HG02981 (cell line): Measurements from ENCODE around the gene KLK1.
"Not testable (repeated sequence)": the region's sequence is repeated elsewhere in the genome, so short reads cannot be mapped to it uniquely, and the experiment has no call there.

Experiments
- ATAC-seq: cut with Tn5 transposase; IDR thresholded peaks from one replicate; pipeline ENCODE4 v1.9.1; 2021; ENCODE audit warnings: mild to moderate bottlenecking, moderate library complexity; ENCODE audit not compliant: unreplicated experiment

The KLK1 gene

DNA sequence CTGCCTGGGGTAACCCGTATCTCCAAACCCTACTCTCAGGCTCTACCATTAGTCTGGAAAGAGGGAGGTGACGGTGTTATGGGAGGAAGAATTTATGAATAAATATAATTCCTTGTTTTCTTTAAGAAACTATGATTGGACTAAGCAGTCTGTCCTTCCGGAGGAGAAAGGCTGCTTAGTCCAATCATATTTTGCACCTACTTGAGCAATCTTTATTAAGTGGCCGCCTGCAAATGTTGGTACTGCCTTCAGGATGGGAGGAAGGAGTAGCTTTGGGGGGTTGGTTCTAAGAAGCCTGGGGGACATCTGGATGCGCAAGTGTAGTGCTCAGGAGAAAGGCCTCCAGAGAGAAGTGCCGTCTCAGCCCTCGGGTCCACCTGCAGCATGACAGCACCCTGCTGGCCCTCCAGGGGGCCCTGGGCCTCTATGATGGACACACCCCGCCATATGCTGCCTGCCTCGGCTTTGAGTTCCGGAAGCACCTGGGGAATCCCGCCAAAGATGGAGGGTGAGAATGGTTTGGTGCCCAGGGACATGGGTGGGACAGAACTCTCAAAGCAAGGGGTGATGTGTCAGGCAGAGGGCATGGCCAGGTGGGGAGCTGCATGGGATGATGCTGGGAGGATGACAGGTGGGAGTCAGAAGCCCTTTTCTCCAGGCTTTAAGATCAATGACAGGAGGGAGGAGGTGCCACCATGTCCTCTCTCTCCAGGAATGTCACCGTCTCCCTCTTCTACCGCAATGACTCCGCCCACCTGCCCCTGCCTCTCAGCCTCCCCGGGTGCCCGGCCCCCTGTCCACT lies 29.3 kb downstream of the KLK1 start:
- ATAC-seq = no peak

GRCh38 chr19:50793558-50794065 lies 30.0 kb downstream of the KLK1 start:
- ATAC-seq = no peak

GRCh38 chr19:50792272-50793250 lies 31.0 kb downstream of the KLK1 start:
- ATAC-seq = no peak

DNA sequence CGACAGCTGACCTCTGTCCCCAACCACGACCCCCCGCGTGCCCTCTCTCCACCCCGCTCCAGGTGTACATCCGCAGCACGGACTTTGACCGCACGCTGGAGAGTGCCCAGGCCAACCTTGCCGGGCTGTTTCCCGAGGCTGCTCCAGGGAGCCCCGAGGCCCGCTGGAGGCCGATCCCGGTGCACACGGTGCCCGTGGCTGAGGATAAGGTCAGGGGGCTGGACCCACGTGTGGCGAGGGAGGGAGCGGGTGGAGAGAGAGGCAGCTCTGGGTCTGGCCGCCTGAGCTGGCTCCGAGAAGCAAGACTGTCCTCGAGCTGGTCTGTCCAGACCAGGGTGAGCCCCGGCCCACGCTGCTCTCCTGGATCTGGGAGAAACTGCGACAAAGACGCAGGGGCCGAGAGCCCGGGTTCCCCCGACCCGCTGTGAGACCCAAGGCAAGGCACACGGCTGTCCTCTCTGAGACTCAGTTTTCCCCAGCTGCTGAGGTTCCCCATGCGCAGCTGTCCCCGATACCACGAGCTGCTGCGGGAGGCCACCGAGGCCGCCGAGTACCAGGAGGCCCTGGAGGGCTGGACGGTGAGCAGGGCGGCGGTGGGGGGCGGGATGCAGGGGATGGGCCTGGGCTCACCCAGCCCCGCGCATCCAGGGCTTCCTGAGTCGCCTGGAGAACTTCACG lies 31.9 kb downstream of the KLK1 start:
- ATAC-seq = no peak

DNA sequence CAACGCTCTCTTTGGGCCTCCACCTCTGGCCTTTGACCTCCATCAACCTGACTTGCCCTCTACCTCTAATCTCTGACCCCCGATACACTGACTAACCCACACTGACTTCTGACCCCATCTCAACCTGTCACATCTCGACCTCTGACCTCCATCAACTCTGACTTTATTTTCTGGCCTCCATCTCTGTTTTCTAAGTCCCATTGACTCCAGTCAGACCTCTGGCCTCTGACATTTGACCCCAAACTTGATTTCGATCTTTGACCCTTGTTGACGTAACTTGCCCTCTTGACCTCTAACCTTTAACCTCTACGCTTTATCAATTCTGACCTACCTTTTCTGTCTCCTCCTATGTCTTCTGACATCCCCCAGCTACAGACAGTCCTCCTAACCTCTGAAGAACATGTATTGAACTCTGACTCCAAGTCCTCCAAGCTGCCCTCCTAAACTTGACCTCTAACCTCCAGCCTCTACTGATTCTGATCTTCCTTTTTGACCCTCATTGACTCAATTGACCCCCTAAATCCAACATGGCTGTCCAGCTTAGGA lies 32.6 kb downstream of the KLK1 start:
- ATAC-seq = no peak

GRCh38 chr19:50790396-50790795 lies 33.2 kb downstream of the KLK1 start, which contains the start of gene ACP4:
Gene ACP4 (plus strand): TSS chr19:50790415. CDS start chr19:50790415, 0 bp downstream.
- no peak for ATAC-seq

- ATAC-seq = no peak
Measured at GRCh38 chr19:50785329-50785728, 38.3 kb downstream of the KLK1 start.

DNA sequence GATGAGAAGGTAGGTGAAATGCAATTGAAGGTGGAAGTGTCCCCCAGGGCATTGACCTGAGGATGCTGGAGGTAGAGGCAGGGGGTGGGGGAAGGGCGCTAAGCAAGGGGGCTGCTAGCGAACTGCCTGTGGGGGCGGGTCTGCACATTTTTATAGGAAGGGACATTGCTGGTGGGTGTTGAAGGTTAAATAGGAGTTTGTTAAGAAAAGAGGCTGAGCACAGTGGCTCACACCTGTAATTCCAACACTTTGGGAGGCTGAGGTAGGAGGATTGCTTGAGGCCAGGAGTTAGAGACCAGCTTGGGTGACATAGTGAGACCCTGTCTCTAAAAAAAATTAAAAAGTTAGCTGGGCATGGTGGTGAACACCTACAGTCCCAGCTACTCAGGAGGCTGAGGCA lies 38.9 kb downstream of the KLK1 start:
- ATAC-seq = no peak

- not testable (repeated sequence) for ATAC-seq
Measured at GRCh38 chr19:50783848-50784152, 39.8 kb downstream of the KLK1 start.

DNA sequence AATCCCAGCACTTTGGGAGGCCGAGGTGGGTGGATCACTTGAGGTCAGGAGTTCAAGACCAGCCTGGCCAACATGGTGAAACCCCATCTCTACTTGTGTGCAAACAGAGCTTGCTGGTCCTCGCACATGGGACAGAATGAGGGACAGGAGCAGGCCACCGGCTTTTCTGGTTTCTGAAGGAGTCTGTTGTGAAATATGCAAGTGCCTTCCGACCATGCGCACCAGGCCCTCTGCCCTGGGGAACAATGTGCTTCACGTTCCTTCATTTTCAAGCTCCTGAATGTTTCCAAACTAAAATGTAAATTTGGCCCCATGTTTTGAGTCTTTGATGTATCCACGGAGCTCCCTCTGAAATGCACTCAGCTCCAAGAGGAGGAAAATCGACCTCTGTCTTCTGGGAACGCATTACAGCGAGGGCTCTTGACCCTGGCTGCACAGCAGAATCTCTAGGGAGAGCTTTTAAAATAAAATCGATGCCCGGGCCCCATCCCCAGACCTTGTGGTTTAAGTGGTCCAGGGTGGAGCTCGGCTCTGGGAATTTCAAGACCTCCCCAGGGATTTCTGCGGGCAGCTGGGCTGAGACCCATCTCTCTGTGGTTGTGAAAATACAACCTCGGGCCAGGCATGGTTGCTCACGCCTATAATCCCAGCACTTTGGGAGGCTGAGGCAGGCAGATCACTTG lies 42.7 kb downstream of the KLK1 start:
- ATAC-seq = no peak

DNA sequence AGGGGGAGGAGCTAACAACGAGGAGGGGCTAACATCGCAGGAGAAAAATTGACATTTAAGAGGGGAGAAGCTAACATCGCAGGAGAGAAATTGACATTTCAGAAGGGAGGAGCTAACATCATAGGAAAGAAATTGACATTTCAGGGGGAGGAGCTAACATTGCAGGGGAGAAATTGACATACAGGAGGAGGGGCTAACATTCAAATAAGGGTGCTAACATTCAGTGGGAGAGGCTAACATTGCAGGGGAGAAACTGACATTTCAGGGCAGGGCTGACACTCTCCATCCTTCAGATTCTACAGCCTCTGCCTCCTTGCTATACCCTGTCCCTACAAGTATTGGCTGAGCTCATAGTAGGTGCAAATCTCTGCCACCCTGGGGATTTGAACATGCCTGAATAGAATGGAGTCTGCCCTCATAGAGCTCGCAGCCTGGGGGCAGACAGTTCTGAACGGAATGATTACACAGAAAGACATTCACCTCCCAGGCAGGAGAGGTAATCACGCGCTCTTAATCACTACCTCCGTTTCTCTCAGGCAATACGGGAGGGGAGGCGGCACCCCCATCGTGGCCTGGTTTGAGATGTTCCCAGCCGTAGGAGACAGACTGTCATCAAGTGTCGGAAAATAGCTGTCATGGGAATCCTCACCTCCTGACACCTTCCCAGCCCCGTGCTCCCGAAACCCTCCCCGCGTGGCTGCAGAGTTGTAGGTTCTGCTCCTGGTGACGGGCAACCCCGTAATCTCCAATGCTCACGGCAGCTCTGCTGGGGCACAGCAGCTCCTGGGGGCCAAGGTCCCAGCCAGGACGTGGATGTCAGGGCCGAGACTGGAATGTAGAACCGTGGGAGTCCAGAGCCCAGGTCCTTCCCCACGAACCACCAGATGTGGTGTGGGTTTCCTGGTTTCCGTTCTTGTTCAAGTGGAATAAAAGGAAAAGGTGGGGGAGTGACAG lies 43.8 kb downstream of the KLK1 start:
- no peak for ATAC-seq

DNA sequence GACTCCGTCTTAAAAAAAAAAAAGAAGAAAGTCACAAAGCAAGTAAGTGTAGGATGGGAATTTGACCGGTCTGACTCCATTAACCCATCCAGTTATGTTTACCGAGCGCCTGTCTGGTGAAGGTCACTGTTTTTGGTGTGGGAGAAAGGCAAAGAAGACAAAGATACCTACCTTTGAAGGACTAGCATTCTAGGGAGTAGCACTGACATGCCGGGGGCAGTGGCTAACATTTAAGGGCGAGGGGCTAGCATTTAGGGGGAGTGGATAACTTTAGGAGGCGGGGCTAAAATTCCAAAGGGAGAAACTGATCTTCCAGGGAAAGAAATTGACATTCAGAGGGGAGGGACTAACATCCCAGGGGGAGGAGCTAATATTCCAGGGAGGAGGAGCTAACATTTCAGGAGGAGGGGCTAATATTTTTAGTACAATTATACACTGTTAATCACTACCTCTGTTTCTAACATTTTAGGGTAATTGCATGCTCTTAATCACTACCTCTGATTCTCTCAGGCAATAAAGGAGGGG lies 44.6 kb downstream of the KLK1 start:
- no peak for ATAC-seq

- no peak for ATAC-seq
Measured at GRCh38 chr19:50777830-50778303, 45.7 kb downstream of the KLK1 start.

DNA sequence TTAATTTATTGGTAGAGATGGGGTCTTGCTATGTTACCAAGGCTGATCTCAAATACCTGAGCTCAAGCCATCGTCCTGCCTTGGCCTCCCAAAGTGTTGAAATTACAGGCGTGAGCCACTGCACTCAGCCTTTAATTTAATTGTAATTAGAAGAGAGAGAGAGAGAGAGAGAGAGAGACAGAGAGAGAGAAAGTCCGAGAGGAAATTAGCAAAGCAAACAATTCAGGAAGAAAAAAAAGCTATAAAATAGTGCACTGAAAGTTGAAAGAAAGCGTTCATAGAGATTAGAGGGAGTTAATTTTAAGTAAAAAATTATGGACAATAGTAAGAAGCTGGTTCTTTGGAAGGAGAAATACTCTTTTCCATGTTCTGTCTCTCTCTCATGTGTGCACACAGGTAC lies 46.3 kb downstream of the KLK1 start:
- ATAC-seq = no peak

- no peak for ATAC-seq
Measured at GRCh38 chr19:50776131-50776530, 47.5 kb downstream of the KLK1 start.

- ATAC-seq = not testable (repeated sequence)
Measured at GRCh38 chr19:50773454-50773853, 50.1 kb downstream of the KLK1 start.

DNA sequence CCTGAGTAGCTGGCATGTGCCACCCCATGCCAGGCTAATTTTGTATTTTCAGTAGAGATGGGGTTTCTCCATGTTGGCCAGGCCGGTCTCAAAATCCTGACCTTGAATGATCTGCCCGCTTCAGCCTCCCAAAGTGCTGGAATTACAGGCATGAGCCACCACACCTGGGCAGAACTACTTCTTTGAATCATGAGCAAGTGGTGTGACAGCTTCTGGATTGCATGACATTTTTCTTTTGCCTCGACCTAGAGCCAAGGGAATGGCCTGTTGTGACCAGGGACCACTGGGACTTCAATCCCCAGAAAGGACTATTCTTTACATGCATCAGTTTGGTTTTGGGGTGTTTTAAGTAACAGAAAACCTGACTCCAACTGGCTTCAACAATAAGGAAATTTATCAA lies 50.7 kb downstream of the KLK1 start:
- ATAC-seq = not testable (repeated sequence)

GRCh38 chr19:50772476-50772875 lies 51.1 kb downstream of the KLK1 start:
- no peak for ATAC-seq

GRCh38 chr19:50770888-50771287 lies 52.7 kb downstream of the KLK1 start:
- ATAC-seq = no peak
